ENCODE data around the gene CHN2.

The CHN2 gene

GRCh38 chr7:29364661-29365060 lies 170.1 kb downstream of the CHN2 start:
- no peak for DNase-seq (ENCODE audit: low read depth)
- no peak for TF ChIP-seq MYC (IDR thresholded peaks at IDR 0.05; ENCODE audit: low read depth, low read length)
- no peak for TF ChIP-seq POLR2A (IDR thresholded peaks at IDR 0.05; ENCODE audit: extremely low read depth, insufficient read length)
- no peak for TF ChIP-seq MAX (IDR thresholded peaks at IDR 0.05; ENCODE audit: low read depth, low read length)
- no peak overlapping the region for H3K4me3 ChIP-seq (ENCODE audit: low read depth, low read length)

GRCh38 chr7:29365423-29365822 lies 170.8 kb downstream of the CHN2 start:
- DNase-seq (ENCODE audit: low read depth) = no peak
- TF ChIP-seq POLR2A (IDR thresholded peaks at IDR 0.05; ENCODE audit: extremely low read depth, insufficient read length) (no peak), MYC (IDR thresholded peaks at IDR 0.05; ENCODE audit: low read depth, low read length) (no peak), CTCF (IDR thresholded peaks at IDR 0.05; ENCODE audit: low read depth, low read length) (no peak), MAX (IDR thresholded peaks at IDR 0.05; ENCODE audit: low read depth, low read length) (no peak)
- no peak overlapping the region for H3K4me3 ChIP-seq (ENCODE audit: low read depth, low read length)

GRCh38 chr7:29367784-29368183 lies 173.2 kb downstream of the CHN2 start:
- no peak overlapping the region for H3K4me3 ChIP-seq (ENCODE audit: low read depth, low read length)

GRCh38 chr7:29369909-29370488 lies 175.4 kb downstream of the CHN2 start:
- H3K4me3 ChIP-seq (ENCODE audit: low read depth, low read length) = no peak overlapping the region
- no peak for DNase-seq (ENCODE audit: low read depth)
- TF ChIP-seq CTCF (IDR thresholded peaks at IDR 0.05; ENCODE audit: low read depth, low read length) = no peak
- TF ChIP-seq POLR2A (IDR thresholded peaks at IDR 0.05; ENCODE audit: extremely low read depth, insufficient read length) = no peak
- no peak for TF ChIP-seq MYC (IDR thresholded peaks at IDR 0.05; ENCODE audit: low read depth, low read length)
- TF ChIP-seq MAX (IDR thresholded peaks at IDR 0.05; ENCODE audit: low read depth, low read length) = no peak

More at GRCh38 chr7:29367784-29368183, 173.2 kb downstream of the CHN2 start:
- no peak for TF ChIP-seq CTCF (IDR thresholded peaks at IDR 0.05; ENCODE audit: low read depth, low read length)
- no peak for DNase-seq (ENCODE audit: low read depth)

- no peak for DNase-seq (ENCODE audit: low read depth)
- TF ChIP-seq MAX (IDR thresholded peaks at IDR 0.05; ENCODE audit: low read depth, low read length) = no peak
- TF ChIP-seq MYC (IDR thresholded peaks at IDR 0.05; ENCODE audit: low read depth, low read length) = no peak
- no peak for TF ChIP-seq CTCF (IDR thresholded peaks at IDR 0.05; ENCODE audit: low read depth, low read length)
- no peak for TF ChIP-seq POLR2A (IDR thresholded peaks at IDR 0.05; ENCODE audit: extremely low read depth, insufficient read length)
- no peak overlapping the region for H3K4me3 ChIP-seq (ENCODE audit: low read depth, low read length)
Observed at GRCh38 chr7:29370531-29371314, 176.1 kb downstream of the CHN2 start.

- no peak for DNase-seq (ENCODE audit: low read depth)
- H3K4me3 ChIP-seq (ENCODE audit: low read depth, low read length) = no peak overlapping the region
- no peak for TF ChIP-seq POLR2A (IDR thresholded peaks at IDR 0.05; ENCODE audit: extremely low read depth, insufficient read length)
Observed at GRCh38 chr7:29371472-29371871, 176.9 kb downstream of the CHN2 start.
